CD4-positive, alpha-beta T cell treated with Interleukin-6 for 4 hours (primary cell): ENCODE measurements around the gene CAMK1D.

Source experiments
- DNase-seq: peaks from one replicate; pipeline ENCODE4 v3.0.0-alpha.2; 2020; ENCODE audit warnings: mixed read lengths

CAMK1D gene

DNA sequence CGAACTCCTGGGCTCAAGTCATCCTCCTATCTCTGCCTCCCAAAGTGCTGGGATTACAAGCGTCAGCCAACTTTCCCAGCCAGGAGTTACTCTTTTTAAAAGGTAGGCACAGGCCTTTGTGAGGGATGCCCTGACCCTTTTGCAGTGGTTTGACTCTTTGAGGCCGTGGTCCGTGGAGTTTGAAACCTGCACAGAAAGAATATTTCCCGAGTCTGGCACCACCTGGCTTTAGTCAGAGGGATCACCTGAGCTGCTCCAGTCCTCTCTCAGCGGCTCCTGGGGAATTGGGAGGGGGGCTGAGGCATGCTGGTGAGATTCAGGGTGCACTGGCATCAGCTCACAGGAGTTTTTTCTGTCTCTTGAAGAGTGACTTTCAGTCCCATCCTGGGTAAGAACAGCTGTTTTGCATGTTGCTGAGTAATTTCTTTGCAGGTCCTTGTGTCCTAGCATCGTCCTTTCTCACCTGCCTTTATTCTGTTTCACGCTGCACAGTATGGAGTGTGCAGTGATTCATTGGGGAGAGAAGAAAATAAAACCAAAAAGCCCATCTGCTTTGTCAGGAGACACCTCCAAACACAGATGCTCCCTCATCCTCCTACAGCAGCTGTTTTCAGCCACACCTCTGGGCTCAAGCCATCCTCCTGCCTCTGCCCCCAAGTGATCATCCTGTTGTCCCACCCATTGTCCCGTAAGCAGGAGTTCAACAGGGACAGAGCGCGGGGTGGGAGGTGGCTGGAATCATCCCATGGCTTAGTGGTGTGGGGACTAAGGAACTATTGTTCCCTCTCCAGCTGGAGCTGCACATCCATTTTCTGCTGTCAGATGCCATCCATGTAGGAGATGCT lies 284.7 kb downstream of the CAMK1D start:
- no peak for DNase-seq

DNA sequence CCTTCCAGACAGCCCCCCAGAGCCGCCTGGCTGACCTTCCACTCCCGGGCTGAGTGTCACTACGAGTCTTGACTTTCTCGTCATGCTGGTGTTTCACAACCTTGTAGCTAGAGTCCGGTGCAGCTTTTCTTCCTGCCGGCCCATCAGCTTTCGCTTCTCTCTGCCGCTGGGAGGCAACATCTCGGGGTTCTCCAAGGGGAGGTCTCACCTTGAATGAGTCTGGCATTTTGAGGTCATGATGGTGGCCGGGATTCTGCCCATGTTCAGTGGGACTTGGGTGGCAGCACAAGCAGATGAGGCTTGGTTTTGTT lies 285.2 kb downstream of the CAMK1D start:
- no peak for DNase-seq

DNA sequence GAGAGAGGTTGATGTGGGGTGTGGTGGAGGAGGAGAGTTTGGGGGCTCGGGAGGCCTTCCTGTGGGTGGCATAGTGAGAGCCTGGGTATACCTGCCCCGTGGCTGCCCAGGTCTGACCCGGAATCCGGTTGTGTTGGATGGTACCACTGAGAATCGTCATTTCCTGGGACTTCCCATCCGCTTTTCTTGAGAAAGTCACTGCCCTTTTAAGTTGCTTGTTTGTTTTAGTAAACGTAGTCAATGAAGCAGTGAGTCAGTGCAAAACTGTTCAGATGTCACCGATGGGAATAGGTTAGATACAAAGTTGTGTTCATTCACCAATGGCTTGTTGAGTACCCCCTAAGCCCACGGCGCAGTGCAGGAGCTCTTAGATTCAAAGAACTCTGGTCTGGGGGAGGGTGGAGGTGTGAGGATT lies 285.8 kb downstream of the CAMK1D start:
- DNase-seq, result no peak

DNA sequence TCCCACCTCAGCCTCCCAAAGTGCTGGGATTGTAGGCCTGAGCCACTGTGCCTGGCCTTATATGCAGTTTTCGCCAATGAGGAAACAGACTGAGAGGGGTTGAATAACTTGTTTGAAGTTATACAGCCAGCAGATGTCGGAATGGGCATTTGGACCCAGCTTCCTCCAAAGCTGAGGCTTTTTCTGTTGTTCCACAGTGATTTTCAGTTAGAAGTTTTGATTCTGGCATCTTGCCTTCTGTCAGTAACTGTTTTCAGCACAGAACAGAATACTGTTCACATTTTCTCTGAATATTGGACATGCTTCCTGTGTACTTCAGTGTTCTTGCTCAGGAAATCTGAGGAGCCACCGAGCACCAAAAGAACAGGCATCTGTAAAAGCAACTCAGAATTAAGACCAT lies 287.2 kb downstream of the CAMK1D start:
- DNase-seq, result no peak

DNA sequence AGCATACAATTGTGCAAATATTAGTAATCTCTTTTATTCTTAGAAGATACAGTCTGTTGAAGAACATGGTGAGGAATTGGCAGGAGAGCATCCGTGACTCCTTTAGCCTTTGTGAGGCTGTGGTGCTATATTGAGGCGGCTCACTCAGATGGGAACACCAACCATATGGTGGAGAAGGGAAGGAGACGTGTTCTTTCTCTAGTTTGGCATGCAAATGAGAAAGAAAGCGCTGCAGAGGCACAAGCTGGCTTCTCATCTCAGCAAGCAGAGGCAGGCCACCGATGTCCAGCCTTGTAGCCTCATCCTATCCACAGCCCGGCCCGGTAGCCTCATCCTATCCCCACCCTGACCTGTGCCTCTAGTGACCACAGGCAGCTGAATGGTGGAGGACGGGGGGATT lies 288.3 kb downstream of the CAMK1D start:
- no peak for DNase-seq

DNA sequence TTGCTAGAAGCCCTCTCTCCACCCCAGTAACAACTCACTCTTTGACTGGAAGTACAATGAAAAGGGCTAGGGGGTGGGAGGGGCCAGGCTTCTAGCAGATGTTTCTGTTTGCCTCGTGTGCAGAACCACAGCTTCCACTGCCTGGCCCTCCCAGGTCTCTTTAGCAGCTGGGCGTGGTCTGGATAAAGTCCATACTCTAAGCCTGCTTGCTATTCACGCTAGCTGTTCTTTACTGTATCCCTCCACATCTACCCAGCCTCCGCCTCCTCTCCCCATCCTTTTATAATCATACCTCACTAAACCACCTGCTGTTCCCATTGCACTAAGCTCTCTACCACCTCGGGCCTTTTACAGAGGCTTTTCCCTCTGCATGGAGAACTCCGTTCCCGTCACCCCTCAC lies 288.8 kb downstream of the CAMK1D start:
- no peak for DNase-seq

DNA sequence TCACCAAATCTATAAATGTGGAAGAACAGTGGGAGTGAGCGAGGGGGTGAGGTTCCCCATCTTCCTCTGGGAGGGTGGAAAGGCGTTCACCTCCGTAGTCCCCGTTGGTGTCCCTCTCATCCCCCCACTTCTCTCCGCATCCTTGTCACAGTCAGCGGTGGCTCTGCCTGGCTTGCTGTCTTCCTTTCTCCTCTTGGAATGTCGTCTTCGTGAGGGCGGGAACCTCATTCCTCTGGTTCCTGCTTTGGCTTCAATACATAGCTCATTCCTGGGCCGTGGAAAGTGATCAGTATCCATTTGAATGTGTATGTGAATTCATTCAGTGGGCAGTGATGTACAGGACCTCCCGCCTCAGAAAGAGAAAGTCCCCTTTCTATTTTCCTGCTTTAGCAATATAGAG lies 289.4 kb downstream of the CAMK1D start:
- DNase-seq, result no peak

DNA sequence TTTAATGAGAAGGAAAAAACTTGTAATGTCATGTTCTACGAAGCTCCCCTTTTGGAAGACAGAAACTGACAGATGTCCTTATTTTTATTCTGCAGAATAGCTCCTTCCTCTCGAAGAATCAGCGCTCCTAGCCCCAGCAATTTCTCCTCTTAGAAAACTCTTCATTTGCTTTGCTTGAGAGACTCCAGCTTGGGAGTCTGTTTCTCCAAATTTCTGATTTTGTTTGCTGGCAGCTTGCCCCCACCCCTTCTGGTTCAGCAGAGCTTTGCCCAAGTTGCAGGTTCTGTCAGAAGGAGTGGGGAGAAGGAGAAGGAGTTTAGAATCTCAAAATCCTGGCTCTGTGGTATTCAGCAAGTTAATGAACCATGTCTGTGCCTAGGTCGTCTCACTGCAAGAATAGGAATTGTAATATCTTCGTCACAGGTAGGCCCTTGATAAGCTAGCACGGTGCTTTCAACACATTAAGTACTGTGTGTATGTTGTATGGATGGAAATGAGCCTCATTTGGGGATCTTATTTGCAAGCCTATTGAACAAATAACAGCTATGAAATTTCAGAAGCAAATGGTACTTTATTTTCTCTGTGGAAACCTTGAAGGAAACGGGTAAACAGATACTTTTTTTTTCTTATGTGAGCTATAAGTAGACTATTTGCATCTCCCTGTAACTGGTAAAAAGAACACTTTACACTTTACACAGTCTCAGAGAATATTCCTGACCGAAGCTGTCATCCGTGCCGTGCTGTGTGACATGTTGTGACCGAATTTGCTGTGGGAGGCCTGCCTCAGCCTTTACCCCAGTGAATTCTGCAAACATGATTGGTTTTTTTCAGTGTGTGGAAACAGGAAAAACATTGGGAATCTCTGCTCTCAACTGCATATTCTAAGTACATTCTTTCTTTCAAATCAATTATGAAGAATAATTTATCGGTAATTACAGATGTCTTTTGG lies 290.9 kb downstream of the CAMK1D start:
- DNase-seq, result no peak

DNA sequence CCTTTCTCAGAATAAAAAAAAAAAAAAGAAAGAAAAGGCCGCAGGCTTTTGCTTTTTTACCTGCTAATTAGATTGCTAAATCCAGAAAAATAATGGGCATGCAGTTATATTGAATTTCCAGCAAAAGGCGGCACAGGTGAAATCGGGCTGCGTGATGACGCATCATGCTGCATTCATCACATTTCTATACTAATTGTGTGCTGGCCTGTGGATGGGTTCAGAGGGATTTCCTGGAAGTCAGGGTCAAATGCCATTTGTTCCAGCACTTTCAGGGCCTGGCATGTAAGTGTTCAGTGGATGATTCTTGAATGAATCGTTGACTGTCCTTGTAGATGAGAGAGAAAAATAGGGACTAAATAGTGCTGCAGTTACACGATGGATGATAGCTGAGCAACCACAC lies 292.7 kb downstream of the CAMK1D start:
- DNase-seq, result no peak

DNA sequence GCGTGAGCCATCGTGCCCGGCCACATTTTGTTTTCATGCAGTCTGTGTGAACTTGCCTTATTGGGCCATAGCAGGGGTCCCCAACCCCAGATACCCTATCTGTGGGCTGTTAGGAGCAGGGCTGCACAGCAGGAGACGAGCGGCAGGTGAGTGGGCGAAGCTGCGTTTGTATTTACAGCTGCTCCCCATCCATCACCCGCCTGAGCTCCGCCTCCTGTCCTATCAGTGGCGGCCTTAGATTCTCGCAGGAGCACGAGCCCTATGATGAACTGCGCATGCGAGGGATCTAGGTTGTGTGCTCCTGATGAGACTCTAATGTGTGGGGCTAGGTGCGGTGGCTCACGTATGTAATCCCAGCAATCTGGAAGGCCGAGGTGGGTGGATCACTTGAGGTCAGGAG lies 293.9 kb downstream of the CAMK1D start:
- no peak for DNase-seq

DNA sequence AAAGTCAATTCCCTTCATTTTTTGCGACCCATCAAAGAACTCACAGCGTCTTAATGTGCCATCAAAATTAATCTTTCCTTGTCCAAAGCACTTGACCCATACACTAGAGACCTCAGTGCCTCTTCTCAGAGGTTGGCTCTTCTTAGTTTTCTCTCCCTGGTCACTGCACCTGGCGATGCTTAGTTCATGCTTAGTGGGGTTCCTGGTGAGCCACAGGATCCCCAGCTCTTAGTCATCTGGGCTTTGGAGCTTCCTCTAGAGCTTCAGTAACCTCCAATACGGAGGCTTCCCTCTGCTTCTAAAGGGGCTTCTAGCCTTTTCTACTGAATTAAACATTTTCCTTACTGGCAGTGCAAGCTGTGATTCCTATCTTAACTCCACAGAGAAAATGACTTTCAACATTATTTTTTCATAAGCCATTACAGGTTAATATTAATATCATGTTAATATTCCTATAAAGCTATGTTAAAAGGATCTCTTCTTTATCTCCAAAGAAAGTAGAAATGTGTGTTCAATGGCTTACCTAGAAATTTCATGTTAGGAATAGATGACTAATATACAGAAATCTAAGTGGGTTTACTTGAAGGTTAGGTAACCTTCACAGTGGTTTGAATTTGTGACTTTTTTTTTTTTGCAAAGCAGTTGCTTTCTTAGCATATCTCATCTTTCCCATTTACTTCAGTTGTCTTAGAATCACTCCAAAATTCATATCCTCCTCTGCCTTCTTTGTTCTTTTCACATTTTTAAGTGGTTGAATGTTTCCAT lies 295.2 kb downstream of the CAMK1D start:
- DNase-seq, result no peak

DNA sequence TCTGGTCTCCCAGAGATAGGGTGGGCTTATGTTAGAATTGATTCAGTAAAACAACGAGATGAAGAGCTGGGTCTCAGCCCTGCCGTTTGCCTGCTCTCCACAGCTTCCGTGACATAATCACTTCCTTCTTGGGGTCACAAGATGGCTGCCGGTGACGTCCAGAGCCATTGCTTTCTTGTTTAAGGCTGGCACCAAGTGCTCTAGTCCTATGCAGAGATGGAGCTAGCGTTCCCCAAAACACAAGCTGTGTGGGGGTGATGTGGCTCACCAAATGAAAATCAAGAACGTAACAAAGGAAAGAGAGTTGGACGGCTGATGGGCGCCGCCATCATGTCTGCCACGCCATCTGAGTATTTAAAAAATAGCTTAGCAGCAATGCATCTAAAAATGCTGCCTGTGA lies 296.1 kb downstream of the CAMK1D start:
- DNase-seq, result no peak

DNA sequence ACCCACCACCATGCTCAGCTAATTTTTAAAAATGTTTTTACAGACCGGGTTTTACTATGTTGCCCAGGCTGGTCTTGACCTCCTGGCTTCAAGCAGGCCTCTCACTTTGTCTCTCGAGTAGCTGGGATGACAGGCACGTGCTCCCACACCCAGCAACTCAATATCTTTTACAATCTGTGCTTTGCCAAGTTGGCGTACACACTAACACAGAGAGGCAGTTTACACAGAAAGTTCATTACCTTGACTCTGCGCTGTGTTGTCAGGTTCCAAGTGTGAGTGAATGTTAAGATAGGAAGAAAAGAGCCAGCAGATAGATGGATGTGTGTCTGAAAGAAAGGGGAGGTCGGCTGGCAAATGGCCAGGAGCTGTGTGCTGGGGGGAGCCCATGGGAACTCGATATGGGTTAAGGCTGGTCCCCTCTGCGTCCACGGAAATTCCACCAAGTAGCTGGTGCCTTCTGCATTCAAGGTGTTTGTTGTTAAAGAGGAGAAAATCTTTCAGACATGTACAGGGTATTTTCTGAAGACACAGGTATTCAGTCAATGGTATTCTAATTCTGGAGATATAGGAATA lies 299.8 kb downstream of the CAMK1D start:
- no peak for DNase-seq

DNA sequence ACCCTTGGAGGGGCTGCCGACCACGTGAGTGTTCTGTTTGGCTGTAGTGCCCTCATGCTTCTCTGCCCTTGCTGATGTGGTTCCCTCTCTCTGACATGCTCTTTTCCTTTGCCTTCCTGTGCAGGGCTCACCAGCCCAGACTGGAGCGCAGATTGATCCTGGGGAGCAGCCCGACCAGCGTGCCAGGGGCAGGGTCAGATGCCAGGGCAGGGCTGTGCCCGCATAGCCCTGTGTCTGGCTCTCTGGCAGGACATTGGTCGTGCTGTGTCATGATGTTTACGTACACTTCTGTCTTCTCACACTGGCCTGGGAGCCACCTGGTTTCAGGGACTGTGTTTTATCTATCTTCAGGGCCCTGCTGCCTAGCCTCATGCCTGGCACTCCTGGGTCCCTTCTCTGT lies 300.8 kb downstream of the CAMK1D start:
- no peak for DNase-seq

DNA sequence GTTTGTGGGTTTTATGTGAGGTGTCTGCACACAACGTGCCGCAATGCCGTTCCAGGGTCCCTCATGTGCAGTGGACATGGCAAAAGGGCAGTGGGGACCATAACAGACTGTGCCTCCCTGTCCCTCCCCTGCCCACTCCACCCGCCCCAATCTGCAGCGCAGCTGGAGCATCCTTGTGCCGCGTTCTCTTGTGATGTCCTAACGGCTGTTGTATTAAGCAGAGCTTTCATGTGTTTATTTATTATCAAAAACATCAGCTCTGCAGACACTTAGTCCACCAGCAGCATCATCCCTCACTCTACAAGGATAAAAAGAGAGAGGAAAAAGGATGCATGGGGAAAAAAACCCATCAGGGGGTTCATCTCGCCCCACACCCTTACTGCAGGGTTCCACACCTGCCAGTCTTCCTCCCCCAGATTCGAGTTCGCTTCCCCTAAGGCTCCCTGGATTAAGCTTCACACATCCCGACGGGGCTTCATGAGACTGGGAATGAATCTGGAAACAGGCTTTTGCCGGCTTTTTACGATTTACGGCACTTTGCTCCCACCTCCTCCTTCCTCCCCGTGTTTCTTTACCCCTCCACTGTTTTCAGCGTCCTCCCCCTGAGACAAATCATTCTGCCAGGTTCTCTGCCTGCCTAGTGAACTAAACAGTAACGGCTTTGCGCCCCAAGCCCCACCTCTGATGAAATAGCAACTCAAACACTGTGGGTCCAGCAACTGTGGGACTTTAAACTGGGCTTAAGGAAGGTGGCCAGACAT lies 301.4 kb downstream of the CAMK1D start:
- DNase-seq, result no peak

DNA sequence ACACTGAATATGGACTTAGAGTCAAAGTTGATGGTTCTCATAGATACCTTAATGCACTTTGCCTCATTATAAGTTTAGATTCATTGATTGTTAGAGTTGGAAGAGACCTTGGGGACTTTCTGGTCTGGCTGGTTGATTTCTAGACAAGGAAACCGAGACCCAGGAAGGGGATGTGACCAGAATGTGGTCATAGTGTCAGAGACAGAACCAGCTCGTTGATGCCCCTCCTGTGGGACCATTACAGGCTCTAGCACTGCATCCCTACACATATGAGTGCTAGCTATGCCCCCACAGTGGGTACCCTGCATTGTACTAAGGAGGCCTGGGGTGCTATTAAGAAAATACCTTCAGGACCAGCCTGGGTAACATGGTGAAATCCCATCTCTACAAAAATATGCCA lies 306.6 kb downstream of the CAMK1D start:
- DNase-seq, result no peak

DNA sequence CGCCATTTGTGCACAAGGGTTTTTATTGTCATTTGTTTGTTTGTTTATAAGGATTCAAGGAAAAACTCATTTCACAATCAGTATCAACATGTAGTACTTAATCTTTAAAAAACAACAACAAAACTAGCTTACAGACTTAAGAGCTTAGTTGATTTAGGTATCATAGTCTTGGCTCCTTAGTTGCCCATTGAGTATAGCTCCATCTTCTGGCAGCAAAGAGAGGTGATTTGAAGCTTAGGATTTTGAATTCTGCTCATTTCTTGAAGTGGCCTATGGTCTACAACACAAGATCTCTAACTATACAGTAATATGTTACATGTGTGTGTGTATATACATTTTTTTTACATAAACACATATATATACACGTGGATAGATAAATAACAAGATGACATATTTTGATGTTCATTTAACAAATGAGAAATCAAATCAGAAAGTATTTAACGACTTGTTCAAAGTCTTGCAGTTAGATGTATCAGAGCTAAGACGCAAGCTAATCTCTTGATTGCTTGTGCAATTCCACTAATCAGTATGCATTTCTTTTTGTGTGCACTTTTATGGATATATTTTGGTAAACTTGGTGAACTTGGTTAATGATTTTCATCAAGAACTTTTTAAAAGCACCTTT lies 307.3 kb downstream of the CAMK1D start:
- no peak for DNase-seq

DNA sequence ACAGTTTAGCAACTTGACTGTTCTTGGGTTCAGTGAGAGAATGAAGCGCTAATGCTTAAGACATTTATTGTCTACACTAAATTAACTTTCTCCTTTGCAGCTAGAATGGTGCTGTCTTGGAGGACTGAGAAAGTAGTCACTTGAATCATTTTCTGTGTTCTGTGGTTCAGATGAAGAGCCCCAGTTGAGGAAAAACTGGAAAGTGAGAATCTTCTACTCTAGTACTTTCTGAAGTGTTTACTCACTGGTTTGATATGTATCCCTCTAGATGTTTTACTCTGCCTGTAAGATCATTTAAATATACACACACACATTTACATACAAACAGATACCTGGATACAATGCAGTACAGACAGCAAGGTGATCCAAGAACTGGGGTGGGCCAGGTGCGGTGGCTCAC lies 308.1 kb downstream of the CAMK1D start:
- no peak for DNase-seq

DNA sequence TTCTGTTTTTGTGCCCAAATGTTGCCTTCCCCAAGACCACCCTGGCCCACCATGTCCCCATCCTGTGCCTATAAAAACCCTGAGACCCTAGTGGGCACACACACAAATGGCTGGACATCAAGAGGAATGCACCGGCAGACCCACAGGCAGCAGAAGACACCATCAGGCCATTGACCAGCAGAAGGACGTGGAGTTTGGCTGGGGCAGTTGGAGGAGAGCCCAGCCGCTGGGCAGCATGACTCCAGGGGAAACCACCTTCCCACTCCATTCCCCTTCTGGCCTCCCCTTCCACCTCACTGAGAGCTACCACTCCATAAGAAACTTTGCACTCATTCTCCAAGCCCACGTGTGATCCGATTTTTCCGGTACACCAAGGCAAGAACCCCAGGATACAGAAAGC lies 309.2 kb downstream of the CAMK1D start:
- no peak for DNase-seq

DNA sequence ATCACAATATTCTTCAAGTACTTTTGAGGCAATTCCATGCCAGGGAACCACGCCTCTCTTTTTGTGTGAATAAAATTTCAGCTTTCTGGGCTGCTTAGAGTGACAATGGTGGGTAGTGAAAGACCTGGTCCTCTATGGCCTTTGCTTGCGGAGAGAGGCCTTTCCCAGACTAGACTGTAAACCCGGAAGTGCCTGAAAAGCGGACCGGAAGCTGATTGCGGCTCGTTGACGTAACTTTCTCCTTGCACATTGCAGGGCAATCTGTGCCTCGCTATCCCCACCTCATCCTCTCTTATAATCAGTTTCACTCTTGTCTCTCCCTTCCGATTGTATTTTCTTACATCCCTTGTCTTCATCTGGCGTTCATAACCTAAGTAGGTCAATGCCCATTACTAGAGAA lies 310.4 kb downstream of the CAMK1D start:
- DNase-seq, result no peak

DNA sequence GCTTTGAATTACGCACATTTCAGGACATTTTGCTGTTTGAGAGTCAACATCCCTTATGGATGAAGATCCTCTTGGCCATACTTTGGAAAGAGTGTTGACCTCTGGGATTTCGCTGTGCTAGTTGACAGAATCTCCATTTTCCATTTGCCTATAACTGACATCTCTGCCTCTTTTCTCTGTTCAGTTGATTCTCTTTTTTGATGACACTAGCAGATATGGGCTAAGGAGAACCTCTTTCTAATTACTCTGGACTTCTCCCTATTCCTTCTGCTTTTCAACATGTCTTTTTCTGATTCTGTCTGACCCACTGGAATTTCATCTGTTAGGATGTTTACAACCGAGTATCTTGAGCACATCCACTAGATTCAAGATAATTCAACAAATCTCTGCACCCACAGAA lies 311.5 kb downstream of the CAMK1D start:
- no peak for DNase-seq

DNA sequence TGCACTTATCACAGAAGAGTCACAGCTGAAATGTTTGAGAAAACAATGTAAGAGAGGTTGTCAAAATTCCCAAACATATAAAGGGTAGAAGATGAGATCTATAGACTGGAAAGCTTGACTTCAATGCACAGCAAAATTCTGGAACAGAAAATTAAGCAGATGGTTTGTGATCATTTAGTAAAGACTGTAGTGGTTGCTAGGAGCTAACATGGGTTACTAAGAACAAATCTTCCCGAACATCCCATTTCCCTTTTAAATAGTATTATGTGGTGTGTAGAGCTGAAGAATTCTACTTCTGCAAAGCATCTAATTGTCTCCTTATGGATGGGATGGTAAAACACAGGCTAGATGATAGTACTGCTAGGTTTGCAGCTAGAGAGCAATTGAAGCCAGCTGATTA lies 312.3 kb downstream of the CAMK1D start:
- DNase-seq, result no peak
